HG03175 (cell line): ENCODE measurements around the gene ST6GALNAC1.

Source experiments
- ATAC-seq: cut with Tn5 transposase; IDR thresholded peaks from one replicate; pipeline ENCODE4 v1.9.1; 2021; ENCODE audit warnings: mild to moderate bottlenecking, moderate library complexity; ENCODE audit not compliant: unreplicated experiment

ST6GALNAC1 gene

GRCh38 chr17:76677406-76677805 is 33.8 kb upstream of the ST6GALNAC1 start:
- no peak for ATAC-seq

DNA sequence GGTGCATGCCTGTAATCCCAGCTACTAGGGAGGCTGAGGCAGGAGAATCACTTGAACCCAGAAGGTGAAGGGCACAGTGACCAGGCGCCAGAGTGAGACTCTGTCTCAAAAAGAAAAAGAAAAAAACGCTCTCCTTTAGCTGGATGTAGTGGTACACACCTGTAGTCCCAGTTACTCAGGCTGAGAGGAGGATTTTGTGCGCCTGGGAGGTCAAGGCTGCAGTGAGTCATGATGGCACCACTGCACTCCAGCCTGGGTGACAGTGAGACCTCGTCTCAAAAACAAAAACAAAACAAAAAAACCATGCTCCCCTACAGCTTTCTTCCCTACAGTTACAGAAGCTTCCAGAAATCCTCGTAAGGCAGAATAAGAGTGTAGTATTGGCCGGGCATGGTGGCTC is 33.1 kb upstream of the ST6GALNAC1 start:
- no peak for ATAC-seq

GRCh38 chr17:76675648-76676047 is 32.1 kb upstream of the ST6GALNAC1 start:
- no peak for ATAC-seq

- ATAC-seq: no peak
These were observed 31.0 kb upstream of the ST6GALNAC1 start for GRCh38 chr17:76674600-76674999.

GRCh38 chr17:76673729-76674128 is 30.2 kb upstream of the ST6GALNAC1 start:
- no peak for ATAC-seq

GRCh38 chr17:76672892-76673291 is 29.3 kb upstream of the ST6GALNAC1 start:
- no peak for ATAC-seq

GRCh38 chr17:76672270-76672851 is 28.8 kb upstream of the ST6GALNAC1 start:
- no peak for ATAC-seq

DNA sequence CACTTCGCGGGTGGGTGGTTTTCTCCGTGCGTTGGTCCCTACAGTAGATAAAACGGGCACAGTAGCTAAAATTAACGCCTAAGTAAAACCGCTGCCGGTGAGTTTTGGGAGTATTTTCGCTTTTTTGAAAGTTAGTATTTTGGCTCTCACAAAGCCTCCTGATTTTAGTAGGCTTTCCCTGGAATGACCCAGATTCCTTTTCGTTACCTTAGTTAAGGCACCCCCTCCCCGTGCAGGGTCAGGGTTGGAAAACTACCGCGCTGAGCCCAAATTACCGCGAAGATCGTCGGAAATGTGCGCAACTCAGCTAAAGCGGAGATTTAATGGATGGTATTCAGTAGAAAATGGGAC is 28.3 kb upstream of the ST6GALNAC1 start:
- ATAC-seq: peak; percentile 5

- ATAC-seq: peak; percentile 99
These were observed 27.8 kb upstream of the ST6GALNAC1 start for GRCh38 chr17:76671123-76671911.

DNA sequence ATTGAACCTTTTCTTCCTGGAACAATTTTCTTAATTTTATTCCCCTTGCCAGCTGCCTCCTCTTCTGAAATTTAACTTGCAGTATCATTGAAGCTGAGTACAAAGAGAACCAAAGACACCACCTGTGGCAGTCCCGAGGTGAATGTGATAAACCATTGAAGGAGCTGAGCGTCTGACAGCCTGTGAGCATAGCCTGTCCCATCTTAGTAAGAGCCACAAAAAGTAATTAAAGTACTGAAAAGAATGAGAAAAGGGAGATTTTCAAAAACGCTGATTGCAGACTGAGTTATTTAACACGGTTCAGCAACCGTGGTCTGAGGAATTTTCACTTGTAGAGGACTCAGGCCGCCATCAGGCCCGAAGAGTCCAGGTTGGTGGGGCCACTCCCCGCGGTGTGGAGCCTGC is 27.2 kb upstream of the ST6GALNAC1 start:
- ATAC-seq: no peak

DNA sequence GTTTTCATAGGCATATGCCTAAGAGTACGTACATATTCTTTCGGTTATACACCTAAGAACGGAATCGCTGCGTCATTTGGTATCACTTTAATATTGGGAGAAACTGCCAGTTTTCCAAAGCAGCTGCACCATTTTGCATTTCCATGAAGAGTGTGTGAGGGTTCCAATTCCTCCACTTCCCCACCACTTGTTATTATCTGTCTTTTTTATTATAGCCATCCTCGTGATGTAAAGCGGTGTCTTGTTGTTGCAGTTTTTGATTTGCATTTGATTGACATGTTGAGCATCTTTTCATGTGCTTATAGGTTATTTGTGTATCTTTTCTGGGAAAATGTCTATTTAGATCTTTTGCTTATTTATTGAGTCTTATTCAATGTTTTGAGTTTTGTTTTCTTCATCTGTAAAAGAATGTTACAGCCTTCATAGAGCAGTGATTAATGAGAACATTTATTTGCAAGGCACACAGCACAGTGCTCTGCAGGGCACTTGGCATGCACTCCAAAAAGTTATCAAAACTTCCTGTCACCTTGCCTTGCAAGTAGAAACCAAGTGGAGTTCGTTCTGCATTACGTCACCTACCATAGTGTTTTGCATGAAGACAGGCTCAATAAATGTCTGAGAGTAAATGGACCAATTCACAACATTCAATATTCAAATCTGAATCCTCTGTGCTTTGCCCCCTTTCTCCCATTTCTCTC is 26.6 kb upstream of the ST6GALNAC1 start:
- ATAC-seq: no peak

GRCh38 chr17:76667786-76668453 is 24.4 kb upstream of the ST6GALNAC1 start:
- no peak for ATAC-seq

GRCh38 chr17:76667491-76667755 is 23.9 kb upstream of the ST6GALNAC1 start:
- no peak for ATAC-seq

GRCh38 chr17:76660656-76661042 is 17.1 kb upstream of the ST6GALNAC1 start:
- ATAC-seq: no peak

GRCh38 chr17:76659928-76660655 is 16.5 kb upstream of the ST6GALNAC1 start:
- no peak for ATAC-seq

- no peak for ATAC-seq
These were observed 14.7 kb upstream of the ST6GALNAC1 start for GRCh38 chr17:76658242-76658662.

DNA sequence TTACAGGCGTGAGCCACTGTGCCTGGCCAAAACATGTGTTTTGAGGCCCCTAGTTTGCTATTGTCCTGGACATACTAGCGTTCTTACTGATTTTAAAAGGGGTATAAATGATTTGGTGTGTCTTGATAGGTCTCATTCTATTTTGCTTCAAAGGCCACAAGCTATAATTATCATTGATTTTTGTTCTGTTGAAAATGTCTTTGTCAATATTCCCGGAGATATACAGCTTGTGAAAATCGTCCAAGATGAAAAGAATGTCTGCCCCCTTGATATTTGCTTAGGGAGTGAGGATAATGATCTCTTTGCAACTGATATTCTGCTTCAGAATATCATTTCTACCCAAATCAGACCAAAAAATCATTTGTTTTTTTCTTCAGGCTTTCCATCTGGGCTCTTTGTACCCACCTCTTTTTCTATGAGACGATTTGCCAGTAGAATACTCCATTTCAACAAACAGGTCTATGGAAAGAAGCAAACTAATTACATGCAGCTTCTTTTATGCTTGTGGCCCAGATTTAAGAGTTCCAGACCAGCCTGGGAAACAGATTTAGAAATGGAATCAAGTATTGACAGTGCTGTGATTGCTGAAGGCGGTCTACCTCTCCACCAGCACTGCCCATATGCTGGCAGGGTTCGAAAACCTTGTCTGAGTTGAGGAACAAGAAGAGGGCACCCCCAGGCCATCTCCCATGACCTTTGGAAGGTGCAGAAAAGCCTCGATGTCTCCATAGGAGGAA is 14.1 kb upstream of the ST6GALNAC1 start:
- no peak for ATAC-seq

DNA sequence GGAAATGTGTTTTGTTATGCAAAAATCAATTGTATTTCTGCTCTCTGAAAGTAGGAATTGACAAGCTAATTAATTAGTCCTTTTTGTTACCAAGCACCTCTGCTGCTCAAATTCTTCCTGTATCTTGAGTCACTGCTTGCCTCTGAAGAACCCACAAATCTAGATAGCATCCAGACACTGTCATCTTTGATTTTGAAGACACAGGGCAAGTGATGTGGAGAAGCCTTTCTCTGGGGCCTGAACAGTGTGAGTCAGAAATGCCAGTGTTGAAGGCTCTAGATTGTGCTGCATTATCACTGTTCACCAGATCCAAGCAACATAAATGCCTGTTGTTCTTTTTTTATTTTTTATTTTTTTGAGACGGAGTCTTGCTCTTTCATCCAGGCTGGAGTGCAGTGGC is 10.9 kb upstream of the ST6GALNAC1 start:
- no peak for ATAC-seq

GRCh38 chr17:76650504-76650903 is 6.9 kb upstream of the ST6GALNAC1 start:
- no peak for ATAC-seq

DNA sequence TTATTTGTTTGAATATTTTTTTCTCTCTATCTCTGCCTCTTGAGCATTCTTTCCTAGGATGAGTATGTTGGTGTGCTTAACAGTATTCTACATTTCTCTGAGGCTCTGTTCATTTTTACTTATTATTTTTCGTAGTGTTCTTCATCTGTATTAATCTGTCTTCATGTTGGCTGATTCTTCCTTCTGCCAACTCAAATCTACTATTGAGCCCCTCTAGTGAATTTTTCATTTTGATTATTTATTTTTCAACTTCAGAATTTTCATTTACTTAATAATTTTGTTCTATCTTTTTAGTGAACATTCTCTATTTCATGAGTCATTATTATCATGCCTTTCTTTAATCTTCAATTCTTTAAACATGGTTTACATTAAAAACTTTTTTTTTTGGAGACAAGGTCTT is 3.2 kb upstream of the ST6GALNAC1 start:
- ATAC-seq: no peak

DNA sequence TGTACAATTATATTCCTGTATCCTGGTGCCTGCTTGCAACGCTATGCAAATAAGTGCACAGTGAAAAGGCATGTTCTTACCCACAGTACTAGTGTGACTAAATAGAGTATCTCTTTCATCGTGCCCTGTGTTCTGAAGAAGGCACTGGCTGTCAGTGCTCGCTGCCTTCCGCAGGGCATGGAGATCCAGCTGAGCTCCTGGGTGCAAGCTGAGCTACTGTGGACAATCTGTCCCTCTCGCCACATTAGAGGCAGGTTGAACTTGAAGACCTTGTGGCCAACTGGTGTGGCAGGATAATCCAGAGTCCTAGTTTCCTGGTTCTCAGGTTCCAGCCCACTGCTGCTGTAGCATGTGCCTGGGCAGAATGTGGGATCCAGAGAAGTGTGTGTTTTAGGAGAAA is 1.9 kb upstream of the ST6GALNAC1 start:
- ATAC-seq: no peak
